HEK293 (cell line): ENCODE results near the gene ABCA1.
A peak's percentile ranks its signal among the peaks of the same experiment; 100 is the strongest.

ENCODE experiments used
- CTCF ChIA-PET: fragments of 350-600 bp; formaldehyde crosslinking; extraction: SDS; loops from one replicate; lab custom pipeline; 2021; ENCODE audit warnings: antibody characterized with exemption; lab: Yijun Ruan, JAX
- POLR2A ChIA-PET: fragments of 300-600 bp; formaldehyde crosslinking; extraction: SDS; loops from one replicate; lab custom pipeline; 2020; ENCODE audit warnings: antibody characterized with exemption, inconsistent platforms; lab: Yijun Ruan, JAX
- H3K27ac ChIP-seq: fragments of 200-500 bp; sonication (Bioruptor generic); 2 replicates; pipeline ENCODE4 v1.5.1; 2014; ENCODE audit warnings: low read depth, low read length, control low read depth, inconsistent platforms; ENCODE audit errors: extremely low read depth
- H3K36me3 ChIP-seq, 2 experiments: fragments of 200-500 bp in 1 of 2; sonication (Bioruptor generic) in 1 of 2; 1 replicate in 1 of 2; 2 replicates in 1 of 2; pipeline ENCODE4 v1.5.1; 2014 to 2017; ENCODE audit warnings: inconsistent platforms in 2 of 2, low read length in 2 of 2; ENCODE audit not compliant: control insufficient read depth in 2 of 2, insufficient read depth in 1 of 2
- H3K4me1 ChIP-seq: fragments of 200-500 bp; sonication (Bioruptor generic); 2 replicates; pipeline ENCODE4 v1.5.1; 2014; ENCODE audit warnings: mild to moderate bottlenecking, low read length, inconsistent platforms; ENCODE audit not compliant: control insufficient read depth, insufficient read depth
- H3K4me3 ChIP-seq: 2 replicates; pipeline ENCODE4 v1.5.1; 2011; ENCODE audit warnings: low read depth, mild to moderate bottlenecking, control low read depth, low read length, moderate library complexity
- H3K9me3 ChIP-seq: fragments of 200-500 bp; sonication (Bioruptor generic); 2 replicates; pipeline ENCODE4 v1.5.1; 2014; ENCODE audit warnings: low read depth, low read length, inconsistent platforms; ENCODE audit not compliant: control insufficient read depth, insufficient read depth
- CTCF ChIP-seq: fragments of 450-650 bp; formaldehyde crosslinking; IDR thresholded peaks from 2 replicates; pipeline ENCODE4 v1.5.1; 2016; ENCODE audit warnings: missing biosample characterization, missing genetic modification characterization
- HIC1 ChIP-seq: fragments of 450-650 bp; formaldehyde crosslinking; IDR thresholded peaks from 2 replicates; pipeline ENCODE4 v1.5.1; 2016; ENCODE audit warnings: missing biosample characterization, missing genetic modification characterization
- IKZF3 ChIP-seq: fragments of 450-650 bp; IDR thresholded peaks from 2 replicates; pipeline ENCODE4 v1.5.0; 2018; ENCODE audit warnings: missing biosample characterization, mild to moderate bottlenecking, missing genetic modification characterization, moderate library complexity
- KLF9 ChIP-seq: fragments of 450-650 bp; formaldehyde crosslinking; IDR thresholded peaks from 2 replicates; pipeline ENCODE4 v1.5.1; 2016; ENCODE audit warnings: missing biosample characterization, missing genetic modification characterization, low read depth
- PRDM1 ChIP-seq: fragments of 450-650 bp; formaldehyde crosslinking; IDR thresholded peaks from 2 replicates; pipeline ENCODE4; 2016; ENCODE audit warnings: missing biosample characterization, missing genetic modification characterization
- YY1 ChIP-seq: fragments of 450-650 bp; formaldehyde crosslinking; IDR thresholded peaks from 2 replicates; pipeline ENCODE4 v1.5.1; 2018; ENCODE audit warnings: missing biosample characterization, missing genetic modification characterization
- ZBTB17 ChIP-seq: fragments of 450-650 bp; formaldehyde crosslinking; IDR thresholded peaks from 2 replicates; pipeline ENCODE4 v1.5.1; 2016; ENCODE audit warnings: missing biosample characterization, missing genetic modification characterization
- ZFP41 ChIP-seq: fragments of 450-650 bp; formaldehyde crosslinking; IDR thresholded peaks from 2 replicates; pipeline ENCODE4 v1.5.1; 2016; ENCODE audit warnings: missing biosample characterization, missing genetic modification characterization, borderline replicate concordance
- ZNF266 ChIP-seq: fragments of 450-650 bp; formaldehyde crosslinking; IDR thresholded peaks from 2 replicates; pipeline ENCODE4 v1.5.1; 2016; ENCODE audit warnings: missing biosample characterization, missing genetic modification characterization, low read depth
- ZNF366 ChIP-seq: fragments of 450-650 bp; formaldehyde crosslinking; conservative IDR thresholded peaks from 2 replicates; pipeline ENCODE4 v1.5.1; 2016; ENCODE audit warnings: missing biosample characterization, missing genetic modification characterization
- ZNF426 ChIP-seq: fragments of 450-650 bp; formaldehyde crosslinking; IDR thresholded peaks from 2 replicates; pipeline ENCODE4 v1.5.1; 2017; ENCODE audit warnings: missing biosample characterization, missing genetic modification characterization, mild to moderate bottlenecking, inconsistent platforms, moderate library complexity
- ZNF560 ChIP-seq: fragments of 450-650 bp; formaldehyde crosslinking; IDR thresholded peaks from 2 replicates; pipeline ENCODE4 v1.5.1; 2017; ENCODE audit warnings: missing biosample characterization, missing genetic modification characterization, borderline replicate concordance
- ZNF621 ChIP-seq: fragments of 450-650 bp; formaldehyde crosslinking; IDR thresholded peaks from 2 replicates; pipeline ENCODE4 v1.5.1; 2017; ENCODE audit warnings: missing biosample characterization, missing genetic modification characterization
- ZNF629 ChIP-seq: fragments of 450-650 bp; formaldehyde crosslinking; IDR thresholded peaks from 2 replicates; pipeline ENCODE4 v1.5.1; 2017; ENCODE audit warnings: missing biosample characterization, missing genetic modification characterization
- ZNF660 ChIP-seq: fragments of 450-650 bp; IDR thresholded peaks from 2 replicates; pipeline ENCODE4 v1.5.1; 2018; ENCODE audit warnings: missing biosample characterization, mild to moderate bottlenecking, missing genetic modification characterization
- ZNF670 ChIP-seq: fragments of 450-650 bp; formaldehyde crosslinking; IDR thresholded peaks from 2 replicates; pipeline ENCODE4 v1.5.1; 2016; ENCODE audit warnings: missing biosample characterization, missing genetic modification characterization, low read depth
- ZNF704 ChIP-seq: fragments of 450-650 bp; formaldehyde crosslinking; IDR thresholded peaks from 2 replicates; pipeline ENCODE4 v1.5.1; 2016; ENCODE audit warnings: missing biosample characterization, missing genetic modification characterization
- ZNF776 ChIP-seq: fragments of 450-650 bp; formaldehyde crosslinking; IDR thresholded peaks from 2 replicates; pipeline ENCODE4 v1.5.0; 2017; ENCODE audit warnings: missing biosample characterization, missing genetic modification characterization, borderline replicate concordance

ABCA1 gene

GRCh38 chr9:104961701-104962359 is 33.9 kb upstream of the ABCA1 start:
- POLR2A ChIA-PET: interaction anchor here (1.2 kb wide), 1 partner anchor 103 kb away, joined by 4 read pairs; no protein-coding TSS in a partner anchor
- no peak for TF ChIP-seq PRDM1 (tag by site-specific recombination)
- TF ChIP-seq ZNF670: no peak
- TF ChIP-seq YY1 (tag by site-specific recombination): no peak
- TF ChIP-seq ZNF704: no peak
- no peak for TF ChIP-seq ZNF621 (tag by site-specific recombination)
- no peak for TF ChIP-seq ZNF776 (tag by site-specific recombination)
- TF ChIP-seq ZFP41: no peak
- TF ChIP-seq ZBTB17 (tag by site-specific recombination): no peak
- TF ChIP-seq ZNF560 (tag by site-specific recombination): no peak
- no peak for TF ChIP-seq ZNF426 (tag by site-specific recombination)
- Histone ChIP-seq H3K9me3 (no peaks in the 10 kb centered on the region), H3K36me3 (no peaks in the 10 kb centered on the region), H3K4me1 (peaks cover 8% of the 10 kb centered on the region; the same call in 1 of the 2 replicates), H3K27ac (no peak overlapping the region; the same call in 1 of the 2 replicates), H3K4me3 (no peak overlapping the region)
- CTCF ChIA-PET: interaction anchor here (0.6 kb wide), 1 partner anchor 45 kb away, joined by 3 read pairs; no protein-coding TSS in a partner anchor

- 0 out of 2 replicates have a peak, but pooled peaks have one; percentile 4 for TF ChIP-seq ZNF366 (tag by site-specific recombination)
- peak; percentile 95 for TF ChIP-seq ZNF266
- TF ChIP-seq IKZF3 (tag by site-specific recombination): no peak
- peak; percentile 41; the same call in 1 of the 2 replicates for TF ChIP-seq KLF9 (tag by site-specific recombination)
- 0 out of 2 replicates have a peak, but pooled peaks have one; percentile 17 for TF ChIP-seq HIC1 (tag by site-specific recombination)
- 0 out of 2 replicates have a peak, but pooled peaks have one; percentile 30 for TF ChIP-seq ZNF660 (tag by site-specific recombination)
- TF ChIP-seq CTCF (tag by site-specific recombination): no peak
- TF ChIP-seq ZNF629: 0 out of 2 replicates have a peak, but pooled peaks have one; percentile 17
- H3K9me3 ChIP-seq: no peaks in the 10 kb centered on the region
- H3K4me3 ChIP-seq: no peak overlapping the region
- no peak overlapping the region; the same call in 1 of the 2 replicates for H3K27ac ChIP-seq
- ChIA-PET POLR2A (interaction anchor here (0.6 to 1.2 kb wide), 3 partner anchors 14 to 104 kb away, joined by 3 to 4 read pairs (median 3); no protein-coding TSS in a partner anchor), CTCF (interaction anchor here (0.7 kb wide), 1 partner anchor 8 kb away, joined by 3 read pairs; no protein-coding TSS in a partner anchor)
- H3K4me1 ChIP-seq: peaks cover 8% of the 10 kb centered on the region; the same call in 1 of the 2 replicates
- H3K36me3 ChIP-seq: no peaks in the 10 kb centered on the region
Measured at GRCh38 chr9:104961238-104961637, 33.3 kb upstream of the ABCA1 start.
